GM23338 (cell line): ENCODE results near the gene SELENOF. TPM values are rescaled to one million over a fixed set of nuclear protein-coding genes. Genes with fewer than 3 reads are reported as not detected.
"Not testable (repeated sequence)": the region's sequence is repeated elsewhere in the genome, so short reads cannot be mapped to it uniquely, and the experiment has no call there.

Source experiments
- ATAC-seq: fragments of 200-7000 bp; cut with Tn5 transposase; 3 replicates; pipeline ENCODE4 v1.9.1; 2020
- DNase-seq: peaks from one replicate; pipeline ENCODE4 v3.0.0-alpha.2; 2015; ENCODE audit warnings: low spot score
- H2AFZ ChIP-seq: fragments of 200-600 bp; sonication (generic); 2 replicates; pipeline ENCODE4 v1.8.0; 2016; ENCODE audit warnings: antibody characterized with exemption, mild to moderate bottlenecking, moderate library complexity
- H3F3A ChIP-seq: fragments of 200-600 bp; sonication (generic); replicated peaks from 2 replicates; pipeline ENCODE4 v1.8.0; 2017; ENCODE audit warnings: antibody characterized with exemption, mixed run types, low read depth
- H3K27ac ChIP-seq: fragments of 200-600 bp; sonication (generic); 2 replicates; pipeline ENCODE4 v1.6.1; 2016; ENCODE audit warnings: low read depth
- H3K27me3 ChIP-seq: fragments of 200-600 bp; sonication (generic); 2 replicates; pipeline ENCODE4 v1.8.0; 2016; ENCODE audit warnings: mild to moderate bottlenecking, mixed run types, moderate library complexity; ENCODE audit not compliant: insufficient read depth
- H3K36me3 ChIP-seq: fragments of 200-600 bp; sonication (generic); 2 replicates; pipeline ENCODE4 v1.8.0; 2016; ENCODE audit warnings: mild to moderate bottlenecking; ENCODE audit not compliant: insufficient read depth
- H3K4me1 ChIP-seq: fragments of 200-600 bp; sonication (generic); 2 replicates; pipeline ENCODE4 v1.8.0; 2016; ENCODE audit warnings: mild to moderate bottlenecking, moderate library complexity; ENCODE audit not compliant: insufficient read depth
- H3K4me2 ChIP-seq: fragments of 200-600 bp; sonication (generic); 2 replicates; pipeline ENCODE4 v1.7.1; 2017; ENCODE audit warnings: mixed run types
- H3K4me3 ChIP-seq: fragments of 200-600 bp; sonication (generic); 2 replicates; pipeline ENCODE4 v1.6.1; 2016; ENCODE audit warnings: mixed run types
- H3K79me2 ChIP-seq: fragments of 200-600 bp; sonication (generic); replicated peaks from 2 replicates; pipeline ENCODE4 v1.8.0; 2017; ENCODE audit warnings: mild to moderate bottlenecking; ENCODE audit not compliant: insufficient read depth
- H3K9me2 ChIP-seq: fragments of 200-600 bp; sonication (generic); 2 replicates; pipeline ENCODE4 v1.8.0; 2017; ENCODE audit not compliant: insufficient read depth
- H4K20me1 ChIP-seq: fragments of 200-600 bp; sonication (generic); replicated peaks from 2 replicates; pipeline ENCODE4 v1.8.0; 2017; ENCODE audit warnings: mild to moderate bottlenecking; ENCODE audit not compliant: insufficient read depth
- H3K27ac Mint-ChIP-seq: 2 replicates; pipeline ENCODE4 v1.8.0; 2020; ENCODE audit warnings: inconsistent platforms, mild to moderate bottlenecking, moderate library complexity, mixed read lengths
- H3K27me3 Mint-ChIP-seq: 3 replicates; pipeline ENCODE4 v1.8.0; 2022; ENCODE audit warnings: low read depth, mild to moderate bottlenecking, moderate library complexity, mixed read lengths, inconsistent platforms; ENCODE audit not compliant: insufficient read depth, poor library complexity
- H3K36me3 Mint-ChIP-seq: 3 replicates; pipeline ENCODE4 v1.8.0; 2021; ENCODE audit warnings: low read depth, mild to moderate bottlenecking, inconsistent platforms, moderate library complexity, mixed read lengths
- H3K4me1 Mint-ChIP-seq: 3 replicates; pipeline ENCODE4 v1.8.0; 2020; ENCODE audit warnings: mild to moderate bottlenecking, inconsistent platforms, mixed read lengths
- H3K4me3 Mint-ChIP-seq: 3 replicates; pipeline ENCODE4 v1.8.0; 2021; ENCODE audit warnings: moderate library complexity, mild to moderate bottlenecking, inconsistent platforms, mixed read lengths
- H3K9me3 Mint-ChIP-seq: 3 replicates; pipeline ENCODE4 v1.8.0; 2020; ENCODE audit warnings: moderate library complexity, mild to moderate bottlenecking, inconsistent platforms, mixed read lengths
- CREB1 ChIP-seq: fragments of 250-450 bp; sonication (Bioruptor Pico); IDR thresholded peaks from 2 replicates; pipeline ENCODE4 v1.5.0; 2020; ENCODE audit warnings: low read depth, mild to moderate bottlenecking, moderate library complexity
- EZH2 ChIP-seq: fragments of 200-600 bp; sonication (generic); IDR thresholded peaks from one replicate; pipeline ENCODE4 v1.8.0; 2017; ENCODE audit warnings: antibody characterized with exemption, mild to moderate bottlenecking, low read depth; ENCODE audit not compliant: unreplicated experiment
- EZH2phosphoT487 ChIP-seq: fragments of 200-600 bp; sonication (generic); IDR thresholded peaks from one replicate; pipeline ENCODE4 v1.8.1; 2018; ENCODE audit warnings: antibody characterized with exemption; ENCODE audit not compliant: unreplicated experiment
- JUNB ChIP-seq: IDR thresholded peaks from one replicate; pipeline ENCODE4 v1.6.1; 2016; ENCODE audit warnings: antibody characterized with exemption; ENCODE audit not compliant: unreplicated experiment
- NANOG ChIP-seq: IDR thresholded peaks from 2 replicates; pipeline ENCODE4 v1.6.1; 2016; ENCODE audit warnings: antibody characterized with exemption, borderline replicate concordance
- POLR2AphosphoS5 ChIP-seq: IDR thresholded peaks from 2 replicates; pipeline ENCODE4 v1.6.1; 2016; ENCODE audit warnings: antibody characterized with exemption, low read depth
- STAT1 ChIP-seq: IDR thresholded peaks from one replicate; pipeline ENCODE4 v1.6.1; 2016; ENCODE audit warnings: antibody characterized with exemption; ENCODE audit not compliant: unreplicated experiment
- ZNF114 ChIP-seq: fragments of 250-450 bp; sonication (Bioruptor Pico); IDR thresholded peaks from 2 replicates; pipeline ENCODE4 v1.5.0; 2020; ENCODE audit warnings: mild to moderate bottlenecking, moderate library complexity
- ZNF331 ChIP-seq: fragments of 250-450 bp; sonication (Bioruptor Pico); IDR thresholded peaks from 2 replicates; pipeline ENCODE4 v1.5.0; 2020; ENCODE audit warnings: low read depth, mild to moderate bottlenecking, moderate library complexity
- polyA plus RNA-seq: library from polyadenylated mRNA; unstranded; fragments of >200 nt; fragmentation: Nextera tagmentation; extraction: Ambion mirVana; gene quantifications from 2 replicates; pipeline ENCODE4 v1.2.1, GENCODE V29; 2016
- total RNA-seq: library from RNA; depleted of rRNA; stranded (reverse); fragments of >200 nt; shearing (Covaris generic); gene quantifications from 2 replicates; pipeline ENCODE4 v1.2.3, GENCODE V29; 2014
- TF ChIP-seq, protein P1 (sequence below): fragments of 250-450 bp; sonication (Bioruptor Pico); IDR thresholded peaks from 2 replicates; pipeline ENCODE4 v1.5.0; 2020; ENCODE audit warnings: mild to moderate bottlenecking, moderate library complexity
- TF ChIP-seq, protein P2 (sequence below): IDR thresholded peaks from 2 replicates; pipeline ENCODE4 v1.6.1; 2016; ENCODE audit warnings: antibody characterized with exemption

SELENOF gene
- total and polyA plus RNA-seq, 2 experiments from 2014 or later: 113 to 142 TPM

DNA sequence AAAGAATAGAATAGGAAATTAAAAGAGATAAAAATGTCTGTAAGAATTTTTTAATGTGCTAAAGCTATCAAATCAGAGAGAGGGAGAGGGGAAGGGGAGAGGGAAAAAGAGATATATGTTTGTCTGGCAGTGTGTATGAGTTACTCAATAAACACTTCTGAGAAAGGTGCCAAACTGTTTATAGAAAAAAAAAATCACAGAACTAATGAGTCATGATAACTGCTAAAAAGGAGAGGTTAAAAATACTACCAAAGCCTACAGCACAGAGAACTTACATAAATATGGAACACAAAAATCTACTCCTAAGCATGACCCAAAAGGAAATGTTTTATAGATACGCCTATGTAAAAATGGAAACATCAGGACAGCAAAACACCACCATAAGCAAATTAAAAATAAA lies 45.4 kb downstream of the SELENOF start:
- ATAC-seq: no peak
- Histone ChIP-seq H3F3A (no peaks in the 10 kb centered on the region), H3K4me3 (no peak overlapping the region), H3K9me2 (no peaks in the 10 kb centered on the region; the same call in 1 of the 2 replicates), H3K4me2 (no peak overlapping the region), H3K36me3 (no peaks in the 10 kb centered on the region), H3K27me3 (no peaks in the 10 kb centered on the region), H3K27ac (peak overlapping the region; percentile 2; the same call in 1 of the 2 replicates), H3K4me1 (peaks cover 15% of the 10 kb centered on the region), H4K20me1 (peaks cover 6% of the 10 kb centered on the region; the same call in 1 of the 2 replicates), H3K79me2 (peaks cover 26% of the 10 kb centered on the region), H2AFZ (no peak overlapping the region)
- DNase-seq: no peak
- H3K4me1 Mint-ChIP-seq: peaks cover 16% of the 10 kb centered on the region
- no peaks in the 10 kb centered on the region for H3K9me3 Mint-ChIP-seq
- TF ChIP-seq JUNB (no peak), POLR2AphosphoS5 (no peak), NANOG (no peak), ZNF114 (no peak)
- H3K36me3 Mint-ChIP-seq: peaks cover 5% of the 10 kb centered on the region; the same call in 1 of the 3 replicates
- peaks cover 1% of the 10 kb centered on the region for H3K27me3 Mint-ChIP-seq
- no peak overlapping the region for H3K4me3 Mint-ChIP-seq
- H3K27ac Mint-ChIP-seq: peak overlapping the region; percentile 31; the same call in 1 of the 2 replicates

DNA sequence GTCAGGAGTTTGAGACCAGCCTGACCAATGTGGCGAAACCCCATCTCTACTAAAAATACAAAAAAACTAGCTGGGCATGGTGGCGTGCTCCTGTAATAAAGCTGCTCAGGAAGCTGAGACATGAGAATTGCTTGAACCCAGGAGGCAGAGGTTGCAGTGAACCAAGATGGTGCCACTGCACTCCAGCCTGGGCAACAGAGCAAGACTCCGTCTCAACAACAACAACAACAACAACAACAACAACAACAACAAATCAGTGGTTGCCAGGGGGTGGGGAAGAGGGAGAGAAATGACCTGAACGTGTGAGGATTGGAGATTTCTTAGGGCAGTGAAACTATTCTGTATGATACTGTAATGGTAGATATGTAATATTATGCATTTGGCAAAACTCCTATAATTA lies 46.6 kb downstream of the SELENOF start:
- H3K9me2 ChIP-seq, H3K27me3 ChIP-seq, ATAC-seq, H3K4me3 Mint-ChIP-seq, H2AFZ ChIP-seq, H4K20me1 ChIP-seq, DNase-seq, H3K27me3 Mint-ChIP-seq, H3K4me3 ChIP-seq, H3K36me3 Mint-ChIP-seq, H3K9me3 Mint-ChIP-seq, H3K36me3 ChIP-seq, H3K4me2 ChIP-seq, H3K27ac ChIP-seq, H3F3A ChIP-seq: not testable (repeated sequence)
- H3K4me1 Mint-ChIP-seq: peaks cover 16% of the 10 kb centered on the region
- peaks cover 26% of the 10 kb centered on the region for H3K79me2 ChIP-seq
- H3K27ac Mint-ChIP-seq: peak overlapping the region; percentile 49; the same call in 1 of the 2 replicates
- peaks cover 15% of the 10 kb centered on the region for H3K4me1 ChIP-seq

GRCh38 chr1:86866665-86867064 lies 47.3 kb downstream of the SELENOF start:
- Histone ChIP-seq H3K4me1 (peaks cover 15% of the 10 kb centered on the region), H3K9me2 (no peaks in the 10 kb centered on the region), H3F3A (no peaks in the 10 kb centered on the region), H3K4me3 (no peak overlapping the region), H3K27ac (no peak overlapping the region), H4K20me1 (peaks cover 6% of the 10 kb centered on the region; the same call in 1 of the 2 replicates), H3K36me3 (no peaks in the 10 kb centered on the region), H3K79me2 (peaks cover 26% of the 10 kb centered on the region), H3K27me3 (no peaks in the 10 kb centered on the region), H2AFZ (no peak overlapping the region), H3K4me2 (no peak overlapping the region)
- H3K27ac Mint-ChIP-seq: no peak overlapping the region
- no peak overlapping the region for H3K4me3 Mint-ChIP-seq
- DNase-seq: no peak
- H3K27me3 Mint-ChIP-seq: peaks cover 1% of the 10 kb centered on the region
- peaks cover 3% of the 10 kb centered on the region; the same call in 1 of the 3 replicates for H3K36me3 Mint-ChIP-seq
- ATAC-seq: no peak
- H3K4me1 Mint-ChIP-seq: peaks cover 16% of the 10 kb centered on the region
- H3K9me3 Mint-ChIP-seq: no peaks in the 10 kb centered on the region
- TF ChIP-seq, protein P1, sequence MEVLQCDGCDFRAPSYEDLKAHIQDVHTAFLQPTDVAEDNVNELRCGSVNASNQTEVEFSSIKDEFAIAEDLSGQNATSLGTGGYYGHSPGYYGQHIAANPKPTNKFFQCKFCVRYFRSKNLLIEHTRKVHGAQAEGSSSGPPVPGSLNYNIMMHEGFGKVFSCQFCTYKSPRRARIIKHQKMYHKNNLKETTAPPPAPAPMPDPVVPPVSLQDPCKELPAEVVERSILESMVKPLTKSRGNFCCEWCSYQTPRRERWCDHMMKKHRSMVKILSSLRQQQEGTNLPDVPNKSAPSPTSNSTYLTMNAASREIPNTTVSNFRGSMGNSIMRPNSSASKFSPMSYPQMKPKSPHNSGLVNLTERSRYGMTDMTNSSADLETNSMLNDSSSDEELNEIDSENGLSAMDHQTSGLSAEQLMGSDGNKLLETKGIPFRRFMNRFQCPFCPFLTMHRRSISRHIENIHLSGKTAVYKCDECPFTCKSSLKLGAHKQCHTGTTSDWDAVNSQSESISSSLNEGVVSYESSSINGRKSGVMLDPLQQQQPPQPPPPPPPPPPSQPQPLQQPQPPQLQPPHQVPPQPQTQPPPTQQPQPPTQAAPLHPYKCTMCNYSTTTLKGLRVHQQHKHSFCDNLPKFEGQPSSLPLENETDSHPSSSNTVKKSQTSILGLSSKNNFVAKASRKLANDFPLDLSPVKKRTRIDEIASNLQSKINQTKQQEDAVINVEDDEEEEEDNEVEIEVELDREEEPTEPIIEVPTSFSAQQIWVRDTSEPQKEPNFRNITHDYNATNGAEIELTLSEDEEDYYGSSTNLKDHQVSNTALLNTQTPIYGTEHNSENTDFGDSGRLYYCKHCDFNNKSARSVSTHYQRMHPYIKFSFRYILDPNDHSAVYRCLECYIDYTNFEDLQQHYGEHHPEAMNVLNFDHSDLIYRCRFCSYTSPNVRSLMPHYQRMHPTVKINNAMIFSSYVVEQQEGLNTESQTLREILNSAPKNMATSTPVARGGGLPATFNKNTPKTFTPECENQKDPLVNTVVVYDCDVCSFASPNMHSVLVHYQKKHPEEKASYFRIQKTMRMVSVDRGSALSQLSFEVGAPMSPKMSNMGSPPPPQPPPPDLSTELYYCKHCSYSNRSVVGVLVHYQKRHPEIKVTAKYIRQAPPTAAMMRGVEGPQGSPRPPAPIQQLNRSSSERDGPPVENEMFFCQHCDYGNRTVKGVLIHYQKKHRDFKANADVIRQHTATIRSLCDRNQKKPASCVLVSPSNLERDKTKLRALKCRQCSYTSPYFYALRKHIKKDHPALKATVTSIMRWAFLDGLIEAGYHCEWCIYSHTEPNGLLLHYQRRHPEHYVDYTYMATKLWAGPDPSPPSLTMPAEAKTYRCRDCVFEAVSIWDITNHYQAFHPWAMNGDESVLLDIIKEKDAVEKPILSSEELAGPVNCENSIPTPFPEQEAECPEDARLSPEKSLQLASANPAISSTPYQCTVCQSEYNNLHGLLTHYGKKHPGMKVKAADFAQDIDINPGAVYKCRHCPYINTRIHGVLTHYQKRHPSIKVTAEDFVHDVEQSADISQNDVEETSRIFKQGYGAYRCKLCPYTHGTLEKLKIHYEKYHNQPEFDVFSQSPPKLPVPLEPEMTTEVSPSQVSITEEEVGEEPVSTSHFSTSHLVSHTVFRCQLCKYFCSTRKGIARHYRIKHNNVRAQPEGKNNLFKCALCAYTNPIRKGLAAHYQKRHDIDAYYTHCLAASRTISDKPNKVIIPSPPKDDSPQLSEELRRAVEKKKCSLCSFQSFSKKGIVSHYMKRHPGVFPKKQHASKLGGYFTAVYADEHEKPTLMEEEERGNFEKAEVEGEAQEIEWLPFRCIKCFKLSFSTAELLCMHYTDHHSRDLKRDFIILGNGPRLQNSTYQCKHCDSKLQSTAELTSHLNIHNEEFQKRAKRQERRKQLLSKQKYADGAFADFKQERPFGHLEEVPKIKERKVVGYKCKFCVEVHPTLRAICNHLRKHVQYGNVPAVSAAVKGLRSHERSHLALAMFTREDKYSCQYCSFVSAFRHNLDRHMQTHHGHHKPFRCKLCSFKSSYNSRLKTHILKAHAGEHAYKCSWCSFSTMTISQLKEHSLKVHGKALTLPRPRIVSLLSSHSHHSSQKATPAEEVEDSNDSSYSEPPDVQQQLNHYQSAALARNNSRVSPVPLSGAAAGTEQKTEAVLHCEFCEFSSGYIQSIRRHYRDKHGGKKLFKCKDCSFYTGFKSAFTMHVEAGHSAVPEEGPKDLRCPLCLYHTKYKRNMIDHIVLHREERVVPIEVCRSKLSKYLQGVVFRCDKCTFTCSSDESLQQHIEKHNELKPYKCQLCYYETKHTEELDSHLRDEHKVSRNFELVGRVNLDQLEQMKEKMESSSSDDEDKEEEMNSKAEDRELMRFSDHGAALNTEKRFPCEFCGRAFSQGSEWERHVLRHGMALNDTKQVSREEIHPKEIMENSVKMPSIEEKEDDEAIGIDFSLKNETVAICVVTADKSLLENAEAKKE: no peak
- TF ChIP-seq CREB1 (CRISPR knock-in tag) (no peak), ZNF331 (CRISPR knock-in tag) (no peak), JUNB (no peak), STAT1 (no peak), EZH2 (no peak), EZH2phosphoT487 (no peak), ZNF114 (no peak)
- TF ChIP-seq, protein P2, sequence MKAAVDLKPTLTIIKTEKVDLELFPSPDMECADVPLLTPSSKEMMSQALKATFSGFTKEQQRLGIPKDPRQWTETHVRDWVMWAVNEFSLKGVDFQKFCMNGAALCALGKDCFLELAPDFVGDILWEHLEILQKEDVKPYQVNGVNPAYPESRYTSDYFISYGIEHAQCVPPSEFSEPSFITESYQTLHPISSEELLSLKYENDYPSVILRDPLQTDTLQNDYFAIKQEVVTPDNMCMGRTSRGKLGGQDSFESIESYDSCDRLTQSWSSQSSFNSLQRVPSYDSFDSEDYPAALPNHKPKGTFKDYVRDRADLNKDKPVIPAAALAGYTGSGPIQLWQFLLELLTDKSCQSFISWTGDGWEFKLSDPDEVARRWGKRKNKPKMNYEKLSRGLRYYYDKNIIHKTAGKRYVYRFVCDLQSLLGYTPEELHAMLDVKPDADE: no peak
